ENCODE data around the gene SBF1.

SBF1 gene

DNA sequence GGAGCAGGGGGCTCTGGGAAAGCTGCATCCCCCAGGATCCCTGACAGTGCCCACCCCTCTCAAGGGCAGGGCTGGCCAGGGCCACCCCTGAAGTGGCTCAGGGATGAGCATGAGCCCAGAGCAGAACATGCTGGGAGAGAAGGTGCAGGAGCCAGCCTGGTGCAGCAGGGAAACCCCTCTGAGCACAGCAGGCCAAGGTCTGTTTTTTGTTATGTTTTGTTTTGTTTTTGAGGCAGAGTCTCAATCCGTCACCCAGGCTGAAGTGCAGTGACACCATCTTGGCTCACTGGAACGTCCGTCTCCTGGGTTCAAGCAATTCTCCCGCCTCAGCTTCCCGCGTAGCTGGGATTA is 792 bp upstream of the SBF1 start:
- TF ChIP-seq, protein P1, sequence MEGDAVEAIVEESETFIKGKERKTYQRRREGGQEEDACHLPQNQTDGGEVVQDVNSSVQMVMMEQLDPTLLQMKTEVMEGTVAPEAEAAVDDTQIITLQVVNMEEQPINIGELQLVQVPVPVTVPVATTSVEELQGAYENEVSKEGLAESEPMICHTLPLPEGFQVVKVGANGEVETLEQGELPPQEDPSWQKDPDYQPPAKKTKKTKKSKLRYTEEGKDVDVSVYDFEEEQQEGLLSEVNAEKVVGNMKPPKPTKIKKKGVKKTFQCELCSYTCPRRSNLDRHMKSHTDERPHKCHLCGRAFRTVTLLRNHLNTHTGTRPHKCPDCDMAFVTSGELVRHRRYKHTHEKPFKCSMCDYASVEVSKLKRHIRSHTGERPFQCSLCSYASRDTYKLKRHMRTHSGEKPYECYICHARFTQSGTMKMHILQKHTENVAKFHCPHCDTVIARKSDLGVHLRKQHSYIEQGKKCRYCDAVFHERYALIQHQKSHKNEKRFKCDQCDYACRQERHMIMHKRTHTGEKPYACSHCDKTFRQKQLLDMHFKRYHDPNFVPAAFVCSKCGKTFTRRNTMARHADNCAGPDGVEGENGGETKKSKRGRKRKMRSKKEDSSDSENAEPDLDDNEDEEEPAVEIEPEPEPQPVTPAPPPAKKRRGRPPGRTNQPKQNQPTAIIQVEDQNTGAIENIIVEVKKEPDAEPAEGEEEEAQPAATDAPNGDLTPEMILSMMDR (IDR thresholded peaks at IDR 0.05; ENCODE audit: low read depth, low read length): no peak
- H3K4me3 ChIP-seq (ENCODE audit: low read depth, low read length): peak overlapping the region; percentile 52

GRCh38 chr22:50473855-50474671 is 772 bp downstream of the SBF1 start:
- TF ChIP-seq, protein P1 (IDR thresholded peaks at IDR 0.05; ENCODE audit: low read depth, low read length): no peak

GRCh38 chr22:50473088-50473487 is 1.7 kb downstream of the SBF1 start:
- H3K4me3 ChIP-seq (ENCODE audit: low read depth, low read length): no peak overlapping the region
- TF ChIP-seq, protein P1 (IDR thresholded peaks at IDR 0.05; ENCODE audit: low read depth, low read length): no peak

More at GRCh38 chr22:50473855-50474671, 772 bp downstream of the SBF1 start:
- H3K4me3 ChIP-seq (ENCODE audit: low read depth, low read length): peak overlapping the region; percentile 73

GRCh38 chr22:50471962-50472361 is 2.9 kb downstream of the SBF1 start:
- TF ChIP-seq, protein P1 (IDR thresholded peaks at IDR 0.05; ENCODE audit: low read depth, low read length): no peak
- no peak overlapping the region for H3K4me3 ChIP-seq (ENCODE audit: low read depth, low read length)

- no peak overlapping the region for H3K4me3 ChIP-seq (ENCODE audit: low read depth, low read length)
- TF ChIP-seq, protein P1 (IDR thresholded peaks at IDR 0.05; ENCODE audit: low read depth, low read length): no peak
These were observed 3.5 kb downstream of the SBF1 start for GRCh38 chr22:50471197-50471847.

DNA sequence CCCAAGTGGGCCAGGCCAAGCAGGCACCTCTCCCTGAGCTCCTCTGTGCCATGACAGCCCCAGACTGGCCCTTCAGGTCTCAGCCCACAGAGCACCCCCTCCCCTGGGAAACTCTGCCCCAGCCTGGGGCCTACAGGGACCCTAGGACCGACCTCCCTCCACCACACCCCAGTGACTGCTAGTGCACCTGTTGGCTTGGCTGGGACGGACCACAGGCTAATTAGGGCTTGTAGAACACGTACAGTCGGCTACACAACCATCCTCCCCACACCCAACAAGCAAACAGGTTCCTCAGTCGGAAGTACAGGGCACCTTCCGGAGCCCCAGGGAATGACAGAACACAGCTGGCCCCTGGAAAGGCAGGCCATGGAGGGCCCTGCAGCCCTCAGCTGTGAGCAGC is 4.3 kb downstream of the SBF1 start:
- no peak overlapping the region for H3K4me3 ChIP-seq (ENCODE audit: low read depth, low read length)
- TF ChIP-seq, protein P1 (IDR thresholded peaks at IDR 0.05; ENCODE audit: low read depth, low read length): no peak

All from WI38 (cell line).